ENCODE results near the gene CREBRF. TPM values are rescaled to one million over a fixed set of nuclear protein-coding genes. Genes with fewer than 3 reads are reported as not detected.

Gene CREBRF
- total and polyA plus RNA-seq, 4 donors: 8.1 to 48.5 (median 15.7) TPM

GRCh38 chr5:173057062-173057924 lies 1.1 kb downstream of the CREBRF start:
- Histone ChIP-seq H3K9ac (ENCODE audit: insufficient read depth in 1 of 2, low read length in 2 of 2) (peak overlapping the region; percentile 84 to 96), H3K27ac (ENCODE audit: low read depth in 1 of 2, low read length in 1 of 2) (peak overlapping the region; percentile 90 to 94), H3K4me1 (ENCODE audit: control insufficient read depth in 5 of 5, insufficient read depth in 5 of 5, low read length in 5 of 5) (peaks cover 0 to 14% (median 3%) of the 10 kb centered on the region in 5 donors), H3K36me3 (ENCODE audit: control insufficient read depth in 4 of 4, insufficient read depth in 4 of 4, low read length in 4 of 4) (peaks cover 0 to 3% (median 3%) of the 10 kb centered on the region in 4 donors), H3K9me3 (ENCODE audit: control insufficient read depth in 4 of 4, insufficient read depth in 3 of 4, low read length in 3 of 4) (no peaks in the 10 kb centered on the region), H3K4me3 (peak overlapping the region; percentile 96), H3K27me3 (ENCODE audit: control insufficient read depth in 3 of 3, insufficient read depth in 3 of 3, low read length in 2 of 3) (peaks cover 0 to 10% (median 0%) of the 10 kb centered on the region in 3 donors)
- DNase-seq (peak; percentile 99), ATAC-seq (ENCODE audit: insufficient read depth, low FRiP score) (peak; percentile 93)
- WGBS, 2 donors: 0 to 1% methylated on average over 31 to 38 of the region's 38 CpGs
- TF ChIP-seq CTCF (IDR thresholded peaks at IDR 0.05; ENCODE audit: control extremely low read depth, extremely low read depth): no peak

- peaks cover 0 to 8% (median 5%) of the 10 kb centered on the region in 5 donors for H3K4me1 ChIP-seq (ENCODE audit: control insufficient read depth in 5 of 5, insufficient read depth in 5 of 5, low read length in 5 of 5)
- DNase-seq (no peak), ATAC-seq (ENCODE audit: insufficient read depth, low FRiP score) (no peak)
- H3K9ac ChIP-seq (ENCODE audit: insufficient read depth in 1 of 2, low read length in 2 of 2): no peak overlapping the region
- H3K4me3 ChIP-seq: no peak overlapping the region
- peaks cover 0 to 4% (median 3%) of the 10 kb centered on the region in 4 donors for H3K36me3 ChIP-seq (ENCODE audit: control insufficient read depth in 4 of 4, insufficient read depth in 4 of 4, low read length in 4 of 4)
- no peaks in the 10 kb centered on the region for H3K9me3 ChIP-seq (ENCODE audit: control insufficient read depth in 4 of 4, insufficient read depth in 3 of 4, low read length in 3 of 4)
- 85 to 87% methylated on average over 4 of the region's 4 CpGs for WGBS, 2 donors
- H3K27me3 ChIP-seq (ENCODE audit: control insufficient read depth in 3 of 3, insufficient read depth in 3 of 3, low read length in 2 of 3): no peaks in the 10 kb centered on the region
- H3K27ac ChIP-seq (ENCODE audit: low read depth in 1 of 2, low read length in 1 of 2): no peak overlapping the region
- TF ChIP-seq CTCF (IDR thresholded peaks at IDR 0.05; ENCODE audit: control extremely low read depth, extremely low read depth): no peak
Measured at GRCh38 chr5:173062141-173062540, 6.0 kb downstream of the CREBRF start.

DNA sequence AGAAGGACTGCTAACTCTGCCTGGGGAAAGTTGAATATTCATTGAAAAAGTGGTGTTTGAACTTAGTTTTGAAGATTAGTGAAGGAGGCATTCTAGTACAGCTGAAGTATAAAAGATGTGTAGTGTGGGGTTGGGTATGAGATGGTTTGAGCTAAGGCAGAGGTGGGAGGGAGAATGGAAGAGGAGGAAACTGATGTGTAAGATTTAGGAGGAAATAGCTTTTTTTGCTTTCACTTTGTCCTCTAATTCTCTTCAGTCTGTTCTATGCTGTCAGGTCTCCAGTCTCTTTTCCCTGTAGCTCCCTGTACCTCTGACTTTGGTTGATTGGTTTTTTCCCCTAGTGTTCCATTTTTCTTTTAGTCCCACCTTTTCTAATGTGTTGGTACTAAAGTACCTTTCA lies 9.0 kb downstream of the CREBRF start:
- no peak for ATAC-seq (ENCODE audit: insufficient read depth, low FRiP score)
- peak overlapping the region in 1 of 2 donors; percentile 29 for H3K27ac ChIP-seq (ENCODE audit: low read depth in 1 of 2, low read length in 1 of 2)

More for the DNA sequence above, 9.0 kb downstream of the CREBRF start:
- Histone ChIP-seq H3K4me1 (ENCODE audit: control insufficient read depth in 5 of 5, insufficient read depth in 5 of 5, low read length in 5 of 5) (peaks cover 0 to 9% (median 0%) of the 10 kb centered on the region in 5 donors), H3K36me3 (ENCODE audit: control insufficient read depth in 4 of 4, insufficient read depth in 4 of 4, low read length in 4 of 4) (peaks cover 0 to 4% (median 0%) of the 10 kb centered on the region in 4 donors), H3K27me3 (ENCODE audit: control insufficient read depth in 3 of 3, insufficient read depth in 3 of 3, low read length in 2 of 3) (no peaks in the 10 kb centered on the region), H3K4me3 (no peak overlapping the region), H3K9me3 (ENCODE audit: control insufficient read depth in 4 of 4, insufficient read depth in 3 of 4, low read length in 3 of 4) (no peaks in the 10 kb centered on the region), H3K9ac (ENCODE audit: insufficient read depth in 1 of 2, low read length in 2 of 2) (no peak overlapping the region)
- no peak for TF ChIP-seq CTCF (IDR thresholded peaks at IDR 0.05; ENCODE audit: control extremely low read depth, extremely low read depth)
- no peak for DNase-seq

All from lung (tissue), 12 donors.